Measurements from ENCODE around the gene UQCR11.

GRCh38 chr19:1620502-1620901, 15.2 kb upstream of the UQCR11 start:
- TF ChIP-seq CTCF (IDR thresholded peaks at IDR 0.05), result no peak
- no peak for TF ChIP-seq EP300 (IDR thresholded peaks at IDR 0.05)
- TF ChIP-seq POLR2A (IDR thresholded peaks at IDR 0.05), result no peak

Measured in sigmoid colon (tissue), 4 donors.